GM19023 (cell line): ENCODE measurements around the gene DEFB119.
"Not testable (repeated sequence)": the region's sequence is repeated elsewhere in the genome, so short reads cannot be mapped to it uniquely, and the experiment has no call there.

Experiments used
- ATAC-seq: cut with Tn5 transposase; IDR thresholded peaks from one replicate; pipeline ENCODE4 v1.9.1; 2021; ENCODE audit warnings: mild to moderate bottlenecking, moderate library complexity; ENCODE audit not compliant: unreplicated experiment

The DEFB119 gene

GRCh38 chr20:31390490-31390889 is at the start of gene DEFB119:
TSS of gene DEFB119 (minus strand) at chr20:31390590. CDS start at chr20:31390483, 107 bp downstream.
- no peak for ATAC-seq

- no peak for ATAC-seq
Observed at GRCh38 chr20:31430568-31431115, 40.3 kb upstream of the DEFB119 start.

- not testable (repeated sequence) for ATAC-seq
Observed at GRCh38 chr20:31427576-31427975, 37.2 kb upstream of the DEFB119 start.

GRCh38 chr20:31426891-31427551 is 36.6 kb upstream of the DEFB119 start:
- ATAC-seq: not testable (repeated sequence)

GRCh38 chr20:31425797-31426196 is 35.4 kb upstream of the DEFB119 start:
- no peak for ATAC-seq

GRCh38 chr20:31418307-31418706 is 27.9 kb upstream of the DEFB119 start:
- ATAC-seq: no peak

- no peak for ATAC-seq
Observed at GRCh38 chr20:31415653-31416052, 25.3 kb upstream of the DEFB119 start.

- no peak for ATAC-seq
Observed at GRCh38 chr20:31414381-31414780, 24.0 kb upstream of the DEFB119 start.

- ATAC-seq: no peak
Observed at GRCh38 chr20:31410011-31410410, 19.6 kb upstream of the DEFB119 start.

GRCh38 chr20:31406115-31406514 is 15.7 kb upstream of the DEFB119 start, which contains the start of gene DEFB121:
TSS of gene DEFB121 (minus strand) at chr20:31406215. CDS start at chr20:31406152, 63 bp downstream.
- ATAC-seq: no peak

- no peak for ATAC-seq
Observed at GRCh38 chr20:31403886-31404285, 13.5 kb upstream of the DEFB119 start.

- no peak for ATAC-seq
Observed at GRCh38 chr20:31394900-31395299, 4.5 kb upstream of the DEFB119 start.

GRCh38 chr20:31392836-31393235 is 2.4 kb upstream of the DEFB119 start:
- ATAC-seq: no peak

GRCh38 chr20:31374346-31374745 is 16.0 kb downstream of the DEFB119 start:
- no peak for ATAC-seq

GRCh38 chr20:31368301-31368700 is 22.1 kb downstream of the DEFB119 start, which contains the start of gene DEFB118:
TSS of gene DEFB118 (plus strand) at chr20:31368601. CDS start at chr20:31368651, 50 bp downstream.
- no peak for ATAC-seq

GRCh38 chr20:31364272-31364671 is 26.1 kb downstream of the DEFB119 start:
- not testable (repeated sequence) for ATAC-seq

- ATAC-seq: no peak
Observed at GRCh38 chr20:31363295-31363694, 27.1 kb downstream of the DEFB119 start.

GRCh38 chr20:31355981-31356380 is 34.4 kb downstream of the DEFB119 start:
- no peak for ATAC-seq

GRCh38 chr20:31341470-31341869 is 48.9 kb downstream of the DEFB119 start:
- no peak for ATAC-seq

- no peak for ATAC-seq
Observed at GRCh38 chr20:31330893-31331292, 59.5 kb downstream of the DEFB119 start.
